ENCODE data around the gene GDAP2.

DNA sequence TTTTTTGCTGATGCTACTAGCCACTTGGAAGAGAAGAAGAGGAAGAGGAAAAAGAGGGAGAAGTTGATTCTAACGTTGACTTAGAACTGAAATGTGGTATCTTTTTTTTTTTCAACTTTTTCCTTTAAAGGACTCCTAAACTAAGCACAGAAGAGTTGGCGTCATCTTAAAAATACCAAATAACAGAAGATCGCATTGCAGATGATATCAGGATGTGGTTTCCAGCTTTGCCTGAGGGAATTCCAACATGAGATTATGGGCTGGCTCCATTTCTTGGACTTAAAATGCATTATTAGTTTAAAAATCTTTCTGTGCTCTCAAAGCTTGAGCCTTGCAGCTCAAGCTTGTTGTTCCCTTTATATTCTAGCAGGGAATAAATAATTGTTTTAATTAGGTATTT lies 29.9 kb upstream of the GDAP2 start:
- TF ChIP-seq, protein P1, sequence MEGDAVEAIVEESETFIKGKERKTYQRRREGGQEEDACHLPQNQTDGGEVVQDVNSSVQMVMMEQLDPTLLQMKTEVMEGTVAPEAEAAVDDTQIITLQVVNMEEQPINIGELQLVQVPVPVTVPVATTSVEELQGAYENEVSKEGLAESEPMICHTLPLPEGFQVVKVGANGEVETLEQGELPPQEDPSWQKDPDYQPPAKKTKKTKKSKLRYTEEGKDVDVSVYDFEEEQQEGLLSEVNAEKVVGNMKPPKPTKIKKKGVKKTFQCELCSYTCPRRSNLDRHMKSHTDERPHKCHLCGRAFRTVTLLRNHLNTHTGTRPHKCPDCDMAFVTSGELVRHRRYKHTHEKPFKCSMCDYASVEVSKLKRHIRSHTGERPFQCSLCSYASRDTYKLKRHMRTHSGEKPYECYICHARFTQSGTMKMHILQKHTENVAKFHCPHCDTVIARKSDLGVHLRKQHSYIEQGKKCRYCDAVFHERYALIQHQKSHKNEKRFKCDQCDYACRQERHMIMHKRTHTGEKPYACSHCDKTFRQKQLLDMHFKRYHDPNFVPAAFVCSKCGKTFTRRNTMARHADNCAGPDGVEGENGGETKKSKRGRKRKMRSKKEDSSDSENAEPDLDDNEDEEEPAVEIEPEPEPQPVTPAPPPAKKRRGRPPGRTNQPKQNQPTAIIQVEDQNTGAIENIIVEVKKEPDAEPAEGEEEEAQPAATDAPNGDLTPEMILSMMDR (IDR thresholded peaks at IDR 0.05): no peak
- TF ChIP-seq POLR2AphosphoS5 (IDR thresholded peaks at IDR 0.05): no peak

Measured in breast epithelium (tissue), 3 donors.